CD4-positive, alpha-beta T cell treated with Interleukin-6 at 100 ng/mL for 8 hours (primary cell): ENCODE results near the gene KLHL15.
"Not testable (repeated sequence)": the region's sequence is repeated elsewhere in the genome, so short reads cannot be mapped to it uniquely, and the experiment has no call there.

Source experiments
- DNase-seq: peaks from one replicate; pipeline ENCODE4 v3.0.0-alpha.2; 2020; ENCODE audit warnings: mixed read lengths, low spot score

KLHL15 gene

DNA sequence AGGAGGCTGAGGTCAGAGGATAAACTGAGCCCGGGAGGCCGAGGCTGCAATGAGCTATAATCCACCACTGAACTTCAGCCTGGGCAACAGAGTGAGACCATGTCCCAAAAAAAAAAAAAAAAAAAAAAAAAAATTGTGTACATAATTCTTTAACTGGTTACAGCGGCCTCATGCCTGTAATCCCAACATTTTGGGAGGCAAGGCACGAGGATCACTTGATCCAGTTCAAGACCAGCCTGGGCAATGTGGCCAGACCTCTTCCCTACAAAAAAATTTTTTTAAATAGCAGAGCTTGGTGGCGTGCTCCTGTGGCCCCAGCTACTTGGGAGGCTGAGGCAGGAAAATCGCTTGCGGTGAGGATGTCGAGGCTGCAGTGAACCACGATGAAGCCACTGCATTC lies 9.3 kb downstream of the KLHL15 start:
- no peak for DNase-seq

- DNase-seq = peak; percentile 9
Observed at GRCh38 chrX:24014388-24015018, 12.5 kb downstream of the KLHL15 start.

DNA sequence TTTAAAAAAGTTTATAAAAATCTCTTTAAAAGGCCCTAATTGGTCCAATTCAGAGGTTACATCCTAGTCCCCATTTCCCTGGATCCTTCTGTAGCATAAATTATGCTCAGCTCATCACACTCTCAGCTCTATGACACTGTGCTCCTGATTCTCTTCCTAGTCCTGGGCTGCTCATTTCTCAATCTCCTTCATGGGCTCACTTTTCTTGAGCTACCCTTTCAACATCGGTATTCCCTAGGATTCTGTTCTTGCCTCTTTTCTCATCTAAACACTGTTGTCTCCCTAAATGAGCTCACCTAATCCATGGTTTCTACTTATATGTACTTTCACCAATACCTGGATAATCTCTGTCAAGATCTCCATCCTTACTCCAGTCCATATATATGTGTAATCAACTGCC lies 14.7 kb downstream of the KLHL15 start:
- DNase-seq = no peak

DNA sequence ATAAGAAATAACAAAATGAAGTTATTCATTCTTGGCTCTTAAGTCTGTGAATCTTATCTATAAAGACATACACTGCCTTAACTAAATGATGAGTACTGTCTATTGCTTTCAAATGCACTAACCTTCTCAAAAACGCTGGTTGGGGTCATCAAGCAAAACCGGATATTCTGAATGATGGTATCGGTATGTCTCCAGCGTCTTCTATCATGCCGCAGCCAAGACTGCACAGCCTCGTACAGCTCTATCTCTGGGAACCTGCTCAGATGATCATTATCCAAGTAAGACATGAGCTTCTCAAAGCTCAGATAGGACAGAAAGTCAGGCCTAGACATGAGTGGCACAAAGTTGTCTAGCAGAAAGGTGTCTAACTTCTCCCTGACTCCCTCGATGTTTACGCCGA lies 21.1 kb downstream of the KLHL15 start:
- no peak for DNase-seq

DNA sequence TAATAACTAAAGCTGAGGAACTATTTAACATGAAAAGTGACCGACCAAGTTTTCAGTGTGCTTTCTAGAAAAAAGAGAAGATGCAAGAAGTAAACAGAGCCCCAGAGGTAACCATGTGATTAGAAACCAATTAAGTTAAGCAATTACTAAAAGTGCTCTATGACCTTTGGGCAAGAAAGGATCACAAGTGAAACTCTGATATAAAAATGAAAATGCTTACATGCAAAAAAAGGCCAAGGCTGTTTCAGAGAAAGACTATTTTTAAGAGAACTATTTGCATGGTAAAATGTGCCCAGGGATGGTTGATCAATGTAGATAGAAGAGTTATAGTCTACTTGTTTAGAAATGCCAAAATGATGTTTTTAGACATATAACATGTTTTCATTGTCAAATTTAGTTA lies 22.0 kb downstream of the KLHL15 start:
- DNase-seq = no peak

DNA sequence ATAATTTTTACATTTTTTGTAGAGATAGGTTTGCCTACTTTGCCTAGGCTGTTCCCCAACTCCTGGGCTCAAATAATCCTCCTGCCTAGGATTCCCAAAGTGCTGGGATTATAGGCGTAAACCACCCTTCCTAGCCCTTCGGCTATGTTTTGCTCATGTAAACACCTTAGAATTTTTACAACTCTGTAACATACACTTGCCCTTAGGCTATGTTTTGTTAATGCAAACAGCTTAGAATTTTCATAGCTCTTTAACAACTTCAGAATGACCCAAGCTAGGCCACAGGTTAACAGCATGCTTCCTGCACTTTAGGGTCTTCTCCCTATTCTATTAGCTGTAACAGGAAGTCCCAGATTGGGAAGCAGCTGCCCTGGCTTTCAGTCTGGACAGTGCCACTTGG lies 24.2 kb downstream of the KLHL15 start:
- no peak for DNase-seq

DNA sequence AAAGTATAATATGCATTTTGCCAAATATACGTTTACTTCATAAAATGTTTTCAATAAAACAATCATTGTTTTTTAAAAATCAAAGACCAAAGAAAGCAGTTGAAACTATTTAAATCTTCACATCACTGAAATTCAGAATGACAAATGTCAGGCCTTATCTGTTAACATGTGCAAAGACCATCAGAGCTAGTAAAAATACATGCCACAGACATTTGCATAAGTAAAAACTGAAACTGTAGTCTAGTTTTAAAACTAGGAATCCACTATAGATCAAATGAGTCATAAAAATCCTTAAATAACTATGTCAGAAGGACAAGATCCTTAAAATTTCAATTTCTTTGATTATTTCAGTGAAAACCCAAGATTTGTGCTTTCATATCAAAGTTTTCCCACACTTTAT lies 24.8 kb downstream of the KLHL15 start:
- no peak for DNase-seq

DNA sequence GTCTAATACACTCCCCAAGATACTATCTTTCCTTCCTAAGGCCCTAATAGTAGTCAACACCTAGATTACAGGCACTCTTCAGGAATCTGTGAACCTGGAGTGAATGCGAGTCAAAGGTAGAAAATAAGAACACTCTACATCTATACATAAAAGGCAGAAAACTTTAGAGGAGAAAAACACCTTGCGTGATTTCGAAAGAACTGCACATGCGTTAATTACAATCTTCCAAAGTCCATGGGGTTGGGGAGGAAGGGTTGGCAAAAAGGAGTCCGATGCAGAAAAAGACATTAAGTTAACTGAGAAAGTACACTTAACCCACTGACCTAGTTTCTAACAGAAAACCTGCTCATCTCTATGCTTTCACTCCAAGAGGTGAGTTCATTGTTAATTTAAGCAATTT lies 27.3 kb downstream of the KLHL15 start:
- DNase-seq = no peak

DNA sequence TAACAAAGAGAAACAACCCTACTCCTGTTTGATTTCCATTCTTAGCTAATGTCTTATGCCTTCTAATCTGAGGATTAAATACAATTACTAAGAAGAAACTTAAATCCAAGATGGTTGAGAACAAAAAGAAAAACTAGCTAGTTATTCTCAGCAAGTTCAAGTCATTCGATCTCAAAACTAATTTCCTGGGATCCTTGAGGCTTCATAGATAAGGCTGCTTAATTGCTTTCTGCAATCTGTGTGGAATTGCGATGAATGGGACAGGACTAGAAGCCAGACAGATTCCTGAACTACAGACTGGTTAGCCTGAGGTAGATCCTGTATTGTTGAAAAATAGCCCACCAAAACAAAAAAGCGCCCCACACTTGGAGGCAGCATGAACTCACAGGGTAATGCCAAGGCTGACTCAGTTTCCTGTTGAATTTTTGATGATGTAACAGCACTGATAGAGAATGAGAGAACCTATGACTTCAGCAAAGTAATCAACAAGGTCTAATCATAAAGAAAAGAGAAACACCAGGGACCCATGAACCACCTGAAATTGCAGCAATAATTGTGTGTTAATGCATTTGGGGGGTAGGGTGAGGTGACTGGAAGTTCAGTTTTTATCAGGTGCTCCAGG lies 33.9 kb downstream of the KLHL15 start:
- DNase-seq = no peak

GRCh38 chrX:23992431-23992830 lies 34.6 kb downstream of the KLHL15 start:
- no peak for DNase-seq

- DNase-seq = no peak
Observed at GRCh38 chrX:23990455-23990854, 36.5 kb downstream of the KLHL15 start.

DNA sequence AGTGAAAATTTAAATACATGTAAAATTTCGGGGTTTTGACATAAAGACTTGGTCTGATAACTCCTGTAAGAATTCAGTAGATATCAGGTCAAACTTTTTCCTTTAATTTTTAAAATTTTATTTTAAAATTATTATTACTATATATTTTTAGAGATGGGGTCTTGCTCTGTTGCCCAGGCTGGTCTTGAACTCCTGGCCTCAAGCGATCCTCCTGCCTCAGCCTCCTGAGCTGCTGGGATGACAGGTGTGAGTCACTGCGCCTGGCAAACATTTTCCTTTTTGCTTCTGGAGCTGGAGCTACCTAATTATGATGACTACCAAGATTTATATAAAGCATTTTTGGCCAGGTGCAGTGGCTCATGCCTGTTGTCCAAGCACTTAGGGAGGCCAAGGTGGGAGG lies 37.3 kb downstream of the KLHL15 start:
- DNase-seq = no peak

GRCh38 chrX:23982891-23983290 lies 44.1 kb downstream of the KLHL15 start:
- DNase-seq = no peak

DNA sequence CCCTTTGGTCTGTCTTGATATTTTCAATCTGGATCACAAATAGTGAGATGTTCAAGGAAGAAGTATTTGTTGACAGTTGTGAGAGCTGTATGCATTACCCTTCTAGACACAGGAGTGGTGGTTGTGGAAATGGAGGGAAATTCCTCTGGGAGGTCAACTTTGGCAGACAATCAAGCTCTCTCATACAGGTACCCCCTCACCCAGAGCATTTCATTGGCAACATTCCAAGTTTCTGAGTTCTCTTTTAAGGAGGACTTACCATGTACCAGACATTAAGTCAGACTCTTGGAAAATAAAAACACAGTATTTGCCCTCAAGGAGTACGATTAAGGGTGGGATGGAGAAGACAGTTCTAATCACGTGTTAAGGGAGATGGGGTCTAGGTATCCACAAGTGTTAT lies 45.3 kb downstream of the KLHL15 start:
- DNase-seq = no peak

DNA sequence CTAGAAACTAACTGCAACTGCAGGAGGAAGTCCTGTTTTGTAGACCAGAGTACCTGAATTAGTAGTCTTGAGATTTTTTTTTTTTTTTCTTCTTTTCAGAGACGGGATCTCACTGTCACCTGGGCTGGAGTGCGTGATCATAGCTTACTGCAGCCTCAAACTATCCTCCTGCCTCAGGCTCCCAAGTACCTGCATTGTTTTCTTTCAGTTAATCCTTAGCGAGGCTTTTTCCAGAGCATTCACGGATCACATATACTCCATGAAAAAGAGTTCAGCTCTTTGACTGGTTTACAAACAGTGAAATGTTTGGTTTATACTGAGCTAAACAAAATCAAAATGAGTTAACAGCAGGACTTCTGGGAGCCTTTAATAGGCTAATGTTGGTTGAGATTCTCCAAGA lies 45.8 kb downstream of the KLHL15 start:
- DNase-seq = no peak

DNA sequence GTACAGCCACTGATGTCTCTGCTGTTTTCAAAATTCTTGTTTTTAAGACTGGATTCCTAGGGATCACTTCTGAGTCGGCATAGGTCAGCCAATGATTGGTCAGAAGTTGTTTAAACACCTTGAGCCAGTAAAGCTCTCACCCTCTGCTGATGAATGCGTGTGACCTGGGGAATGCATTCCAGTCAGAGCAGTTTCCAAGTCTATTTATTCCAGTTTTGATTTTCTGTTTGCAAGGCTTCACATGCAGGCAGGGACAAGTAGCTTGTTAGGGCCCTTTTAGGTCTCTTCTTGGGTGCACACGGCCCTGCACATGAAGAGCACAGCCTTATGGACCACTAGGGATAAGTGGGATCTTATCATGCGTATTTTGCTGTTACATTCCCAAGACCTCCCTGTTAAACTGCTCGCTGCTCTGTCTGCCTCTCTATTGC lies 47.0 kb downstream of the KLHL15 start:
- no peak for DNase-seq

DNA sequence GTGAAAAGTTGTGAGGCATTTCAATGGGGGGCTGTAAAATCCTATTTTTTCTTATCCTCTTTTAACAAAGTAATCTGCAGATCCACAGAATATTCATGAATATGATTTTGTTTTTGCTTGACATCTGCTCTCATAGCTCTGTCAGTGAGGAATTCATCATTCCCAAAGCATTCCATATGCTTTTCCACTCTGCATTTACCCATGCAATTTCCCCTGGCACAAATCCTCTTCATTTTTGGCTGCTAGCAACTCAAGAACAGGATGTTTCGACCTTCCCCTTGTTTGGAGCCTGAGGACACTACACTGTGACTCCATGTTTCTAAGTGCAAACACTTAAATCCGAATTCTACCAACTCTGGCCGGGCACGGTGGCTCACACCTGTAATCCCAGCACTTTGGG lies 48.5 kb downstream of the KLHL15 start:
- no peak for DNase-seq

GRCh38 chrX:23965630-23966029 lies 61.4 kb downstream of the KLHL15 start:
- DNase-seq = not testable (repeated sequence)

DNA sequence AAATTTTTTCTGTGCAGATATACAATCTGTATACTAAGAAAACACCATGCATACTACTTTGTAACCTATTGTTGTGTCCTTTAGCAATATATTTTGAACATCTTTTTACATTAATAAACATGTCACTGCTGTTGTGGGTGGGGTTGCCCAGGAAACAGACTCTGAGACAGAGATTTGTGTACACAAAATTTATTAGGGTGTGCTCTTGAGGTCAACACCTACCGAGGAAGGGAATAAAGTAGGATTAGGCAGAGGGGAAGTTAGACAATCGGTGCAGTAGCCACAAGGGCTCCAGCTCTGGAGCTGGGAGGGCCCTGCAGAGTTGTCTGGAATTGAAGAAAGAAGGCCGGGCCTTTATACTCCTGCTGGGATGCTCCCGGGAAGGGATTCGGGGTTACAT lies 62.8 kb downstream of the KLHL15 start:
- no peak for DNase-seq

- DNase-seq = peak; percentile 31
Observed at GRCh38 chrX:23959781-23960180, 67.2 kb downstream of the KLHL15 start.

DNA sequence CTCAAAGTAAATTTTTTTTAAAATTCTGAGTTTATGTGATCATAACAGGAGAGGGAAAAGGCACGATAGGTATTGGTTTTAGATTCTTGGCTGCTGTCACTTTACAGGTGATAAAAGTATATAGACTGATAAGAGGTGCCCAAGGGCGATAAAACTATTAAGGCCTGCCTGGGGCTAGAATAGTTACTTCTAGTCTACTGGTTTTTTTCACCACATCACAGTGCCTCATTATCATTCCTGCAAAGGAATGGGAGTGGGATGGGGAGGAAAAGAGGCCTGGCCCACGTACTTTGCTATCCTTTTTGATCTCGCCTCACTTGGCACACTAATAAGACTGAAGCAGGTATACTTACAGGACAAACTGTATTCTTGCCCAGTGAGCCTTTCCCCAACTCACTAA lies 72.6 kb downstream of the KLHL15 start:
- DNase-seq = no peak

- DNase-seq = no peak
Observed at GRCh38 chrX:23953908-23954269, 73.1 kb downstream of the KLHL15 start.

GRCh38 chrX:23952984-23953907 lies 73.7 kb downstream of the KLHL15 start:
- DNase-seq = peak; percentile 58
